Fibroblast of gingiva (primary cell): ENCODE data around the gene RAD51B.

Source experiments
- DNase-seq: peaks from one replicate; pipeline ENCODE4 v3.0.0-alpha.2; 2011; ENCODE audit warnings: low read depth

RAD51B gene

GRCh38 chr14:68669603-68670358 is 850.2 kb downstream of the RAD51B start:
- no peak for DNase-seq

- DNase-seq = no peak
Measured at GRCh38 chr14:68670359-68670715, 850.8 kb downstream of the RAD51B start.

GRCh38 chr14:68671909-68672308 is 852.3 kb downstream of the RAD51B start:
- no peak for DNase-seq

GRCh38 chr14:68672609-68673285 is 853.2 kb downstream of the RAD51B start:
- peak; percentile 47 for DNase-seq

- no peak for DNase-seq
Measured at GRCh38 chr14:68673464-68673863, 853.9 kb downstream of the RAD51B start.

GRCh38 chr14:68674538-68675232 is 855.1 kb downstream of the RAD51B start:
- no peak for DNase-seq

GRCh38 chr14:68675233-68675577 is 855.6 kb downstream of the RAD51B start:
- DNase-seq = no peak

GRCh38 chr14:68676511-68676943 is 856.9 kb downstream of the RAD51B start:
- DNase-seq = no peak

- no peak for DNase-seq
Measured at GRCh38 chr14:68677476-68677875, 857.9 kb downstream of the RAD51B start.

- DNase-seq = no peak
Measured at GRCh38 chr14:68677901-68678300, 858.3 kb downstream of the RAD51B start.

- no peak for DNase-seq
Measured at GRCh38 chr14:68678471-68678870, 858.9 kb downstream of the RAD51B start.

- DNase-seq = no peak
Measured at GRCh38 chr14:68679301-68679700, 859.7 kb downstream of the RAD51B start.

GRCh38 chr14:68679746-68680467 is 860.3 kb downstream of the RAD51B start:
- DNase-seq = no peak

GRCh38 chr14:68680541-68681051 is 861.0 kb downstream of the RAD51B start:
- peak; percentile 93 for DNase-seq

GRCh38 chr14:68681256-68682011 is 861.9 kb downstream of the RAD51B start:
- DNase-seq = no peak

- peak; percentile 98 for DNase-seq
Measured at GRCh38 chr14:68682166-68683103, 862.9 kb downstream of the RAD51B start.

- no peak for DNase-seq
Measured at GRCh38 chr14:68683326-68683725, 863.7 kb downstream of the RAD51B start.

- no peak for DNase-seq
Measured at GRCh38 chr14:68684466-68685418, 865.2 kb downstream of the RAD51B start.
